Gastrocnemius medialis (tissue), 4 donors: Measurements from ENCODE around the gene FIZ1.

Experiments
- POLR2A ChIP-seq, 2 donors: fragments of 450-650 bp; IDR thresholded peaks; one replicate each; pipeline ENCODE4 v1.6.1; 2017; ENCODE audit warnings: antibody characterized with exemption in 2 of 2, mild to moderate bottlenecking in 2 of 2, moderate library complexity in 2 of 2
- TF ChIP-seq, protein P1 (sequence below), 5 experiments: fragments of 450-650 bp in 3 of 5; fragments of 200-600 bp in 2 of 5; sonication (generic) in 2 of 5; IDR thresholded peaks in 4 of 5; conservative IDR thresholded peaks in 1 of 5; 1 replicate in 4 of 5; 2 replicates in 1 of 5; pipeline ENCODE4 v1.5.1; 2016 to 2019; ENCODE audit warnings: antibody characterized with exemption in 5 of 5, mild to moderate bottlenecking in 3 of 5, moderate library complexity in 3 of 5

GRCh38 chr19:55623561-55623960 is 24.2 kb upstream of the FIZ1 start:
- TF ChIP-seq, protein P1, sequence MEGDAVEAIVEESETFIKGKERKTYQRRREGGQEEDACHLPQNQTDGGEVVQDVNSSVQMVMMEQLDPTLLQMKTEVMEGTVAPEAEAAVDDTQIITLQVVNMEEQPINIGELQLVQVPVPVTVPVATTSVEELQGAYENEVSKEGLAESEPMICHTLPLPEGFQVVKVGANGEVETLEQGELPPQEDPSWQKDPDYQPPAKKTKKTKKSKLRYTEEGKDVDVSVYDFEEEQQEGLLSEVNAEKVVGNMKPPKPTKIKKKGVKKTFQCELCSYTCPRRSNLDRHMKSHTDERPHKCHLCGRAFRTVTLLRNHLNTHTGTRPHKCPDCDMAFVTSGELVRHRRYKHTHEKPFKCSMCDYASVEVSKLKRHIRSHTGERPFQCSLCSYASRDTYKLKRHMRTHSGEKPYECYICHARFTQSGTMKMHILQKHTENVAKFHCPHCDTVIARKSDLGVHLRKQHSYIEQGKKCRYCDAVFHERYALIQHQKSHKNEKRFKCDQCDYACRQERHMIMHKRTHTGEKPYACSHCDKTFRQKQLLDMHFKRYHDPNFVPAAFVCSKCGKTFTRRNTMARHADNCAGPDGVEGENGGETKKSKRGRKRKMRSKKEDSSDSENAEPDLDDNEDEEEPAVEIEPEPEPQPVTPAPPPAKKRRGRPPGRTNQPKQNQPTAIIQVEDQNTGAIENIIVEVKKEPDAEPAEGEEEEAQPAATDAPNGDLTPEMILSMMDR (IDR thresholded peaks at IDR 0.05 in 4 of 5, conservative IDR thresholded peaks at IDR 0.05 in 1 of 5): no peak
- no peak for TF ChIP-seq POLR2A (IDR thresholded peaks at IDR 0.05)
